Fibroblast of lung (primary cell): ENCODE data around the gene ARHGAP10.

ENCODE experiments used
- CTCF ChIP-seq, 2 donors: IDR thresholded peaks in 1 of 2; conservative IDR thresholded peaks in 1 of 2; 1 replicate in 1 of 2; 2 replicates in 1 of 2; pipeline ENCODE4 v1.5.1; 2011 to 2012; ENCODE audit warnings: low read length in 2 of 2, control low read depth in 1 of 2, inconsistent platforms in 1 of 2, low read depth in 1 of 2, mild to moderate bottlenecking in 1 of 2
- EZH2 ChIP-seq: IDR thresholded peaks from 2 replicates; pipeline ENCODE4 v1.5.1; 2012; ENCODE audit warnings: low read length, control low read depth, mild to moderate bottlenecking; ENCODE audit errors: missing control alignments

GRCh38 chr4:148091896-148092295 is 360.0 kb downstream of the ARHGAP10 start:
- TF ChIP-seq EZH2 (no peak), CTCF (conservative IDR thresholded peaks at IDR 0.05 in 1 of 2, IDR thresholded peaks at IDR 0.05 in 1 of 2; ENCODE audit: low read depth in 1 of 2, low read length in 2 of 2) (no peak)
